RWPE2 (cell line): Measurements from ENCODE around the gene MGRN1.

Source experiments
- ATAC-seq: fragments of 200-7000 bp; cut with Tn5 transposase; 3 replicates; pipeline ENCODE4 v1.9.1; 2021; ENCODE audit warnings: low read depth
- DNase-seq: peaks from one replicate; pipeline ENCODE4 v3.0.0-alpha.2; 2020; ENCODE audit warnings: low spot score
- H3K27ac ChIP-seq: fragments of 450-650 bp; 2 replicates; pipeline ENCODE4 v1.5.1; 2017; ENCODE audit warnings: mild to moderate bottlenecking; ENCODE audit not compliant: poor library complexity, severe bottlenecking
- H3K27me3 ChIP-seq: fragments of 250-450 bp; sonication (Bioruptor Pico); 2 replicates; pipeline ENCODE4 v1.5.1; 2021; ENCODE audit warnings: mild to moderate bottlenecking, moderate library complexity; ENCODE audit not compliant: insufficient read depth, poor library complexity, severe bottlenecking
- H3K36me3 ChIP-seq: fragments of 250-450 bp; sonication (Bioruptor Pico); 2 replicates; pipeline ENCODE4 v1.5.1; 2020; ENCODE audit warnings: low read depth, mild to moderate bottlenecking, moderate library complexity
- H3K4me1 ChIP-seq: fragments of 250-450 bp; sonication (Bioruptor Pico); 2 replicates; pipeline ENCODE4 v1.5.1; 2021; ENCODE audit warnings: mild to moderate bottlenecking, moderate library complexity; ENCODE audit not compliant: insufficient read depth, poor library complexity, severe bottlenecking
- H3K4me3 ChIP-seq: fragments of 250-450 bp; sonication (Bioruptor Pico); 2 replicates; pipeline ENCODE4 v1.5.1; 2021; ENCODE audit warnings: mild to moderate bottlenecking, moderate library complexity; ENCODE audit not compliant: severe bottlenecking
- H3K9me3 ChIP-seq: fragments of 250-450 bp; sonication (Bioruptor Pico); 2 replicates; pipeline ENCODE4 v1.5.1; 2021; ENCODE audit warnings: mild to moderate bottlenecking, moderate library complexity; ENCODE audit not compliant: severe bottlenecking
- TF ChIP-seq, protein P1 (sequence below): fragments of 450-650 bp; IDR thresholded peaks from one replicate; pipeline ENCODE4 v1.5.1; 2017; ENCODE audit warnings: mild to moderate bottlenecking, moderate library complexity; ENCODE audit not compliant: poor library complexity, severe bottlenecking

Gene MGRN1

DNA sequence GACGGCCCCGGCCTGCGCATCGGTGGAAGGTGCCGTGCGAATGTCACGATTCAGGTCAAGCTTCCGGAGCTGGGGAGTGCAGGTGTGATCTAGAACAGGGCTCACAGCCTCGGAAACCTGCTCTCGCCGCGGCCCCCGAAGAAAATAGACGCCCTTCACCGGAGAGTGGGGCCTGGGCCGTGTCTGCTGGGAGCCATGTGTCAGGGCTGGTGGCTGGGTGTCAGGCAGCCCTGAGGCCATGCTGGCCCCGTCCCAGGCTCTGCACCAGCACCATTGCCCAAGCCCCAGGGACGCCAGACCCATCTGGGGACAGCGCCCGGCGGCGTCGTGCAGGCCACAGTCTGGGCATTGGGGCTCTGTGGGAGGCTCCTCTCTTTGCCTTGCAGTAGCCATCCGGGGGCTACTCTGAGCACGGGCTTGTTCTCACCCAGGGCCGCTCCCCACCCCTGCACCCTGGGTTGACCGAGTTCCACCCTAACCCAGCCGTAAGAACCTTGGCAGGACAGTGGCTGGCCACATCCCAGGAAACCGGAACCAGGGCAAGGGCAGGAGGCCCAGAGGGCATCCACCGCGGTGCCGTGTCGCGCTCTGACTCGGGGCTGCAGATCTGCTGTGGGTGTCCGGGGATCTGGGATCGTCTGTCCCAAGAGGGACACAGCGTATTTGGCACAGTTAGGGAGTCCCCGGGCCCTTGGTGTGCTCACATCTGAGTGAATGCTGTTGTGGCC, 63.5 kb downstream of the MGRN1 start:
- peaks cover 30% of the 10 kb centered on the region for H3K36me3 ChIP-seq
- no peak overlapping the region for H3K4me3 ChIP-seq
- ATAC-seq (no peak), DNase-seq (peak; percentile 60)
- peaks cover 10% of the 10 kb centered on the region for H3K4me1 ChIP-seq
- no peaks in the 10 kb centered on the region for H3K9me3 ChIP-seq
- H3K27ac ChIP-seq, result no peak overlapping the region
- TF ChIP-seq, protein P1, sequence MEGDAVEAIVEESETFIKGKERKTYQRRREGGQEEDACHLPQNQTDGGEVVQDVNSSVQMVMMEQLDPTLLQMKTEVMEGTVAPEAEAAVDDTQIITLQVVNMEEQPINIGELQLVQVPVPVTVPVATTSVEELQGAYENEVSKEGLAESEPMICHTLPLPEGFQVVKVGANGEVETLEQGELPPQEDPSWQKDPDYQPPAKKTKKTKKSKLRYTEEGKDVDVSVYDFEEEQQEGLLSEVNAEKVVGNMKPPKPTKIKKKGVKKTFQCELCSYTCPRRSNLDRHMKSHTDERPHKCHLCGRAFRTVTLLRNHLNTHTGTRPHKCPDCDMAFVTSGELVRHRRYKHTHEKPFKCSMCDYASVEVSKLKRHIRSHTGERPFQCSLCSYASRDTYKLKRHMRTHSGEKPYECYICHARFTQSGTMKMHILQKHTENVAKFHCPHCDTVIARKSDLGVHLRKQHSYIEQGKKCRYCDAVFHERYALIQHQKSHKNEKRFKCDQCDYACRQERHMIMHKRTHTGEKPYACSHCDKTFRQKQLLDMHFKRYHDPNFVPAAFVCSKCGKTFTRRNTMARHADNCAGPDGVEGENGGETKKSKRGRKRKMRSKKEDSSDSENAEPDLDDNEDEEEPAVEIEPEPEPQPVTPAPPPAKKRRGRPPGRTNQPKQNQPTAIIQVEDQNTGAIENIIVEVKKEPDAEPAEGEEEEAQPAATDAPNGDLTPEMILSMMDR, result no peak
- no peaks in the 10 kb centered on the region for H3K27me3 ChIP-seq

DNA sequence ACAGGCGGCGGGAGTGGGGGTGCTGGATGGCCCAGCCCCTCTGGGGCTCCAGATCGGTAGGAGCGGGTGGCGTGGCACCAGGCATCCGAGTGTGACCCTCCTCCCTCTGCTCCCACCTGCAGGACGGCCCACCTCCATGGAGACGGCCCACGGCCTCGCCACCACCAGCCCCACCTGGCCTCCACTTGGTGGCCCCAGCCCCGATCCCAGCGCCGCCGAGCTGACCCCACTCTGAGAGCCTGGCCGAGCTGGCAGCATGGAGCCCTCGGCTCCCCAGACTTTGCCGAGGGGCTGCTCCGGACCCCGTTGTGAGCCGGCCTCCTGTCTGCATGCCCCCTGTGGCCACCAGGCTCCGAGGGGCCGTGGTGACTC, 64.0 kb downstream of the MGRN1 start:
- DNase-seq, result peak; percentile 58
- peaks cover 10% of the 10 kb centered on the region for H3K4me1 ChIP-seq
- no peaks in the 10 kb centered on the region for H3K9me3 ChIP-seq
- TF ChIP-seq, protein P1, result no peak
- H3K4me3 ChIP-seq, result no peak overlapping the region
- H3K27ac ChIP-seq, result no peak overlapping the region
- H3K36me3 ChIP-seq, result peaks cover 25% of the 10 kb centered on the region
- H3K27me3 ChIP-seq, result no peaks in the 10 kb centered on the region
- no peak for ATAC-seq

- Histone ChIP-seq H3K36me3 (peaks cover 22% of the 10 kb centered on the region), H3K27ac (no peak overlapping the region), H3K4me3 (no peak overlapping the region), H3K27me3 (no peaks in the 10 kb centered on the region), H3K9me3 (no peaks in the 10 kb centered on the region), H3K4me1 (peaks cover 8% of the 10 kb centered on the region)
- peak; percentile 52 for DNase-seq
- ATAC-seq, result no peak
- TF ChIP-seq, protein P1, result no peak
These were observed 64.6 kb downstream of the MGRN1 start for GRCh38 chr16:4689091-4689671.

GRCh38 chr16:4689864-4690704, 65.5 kb downstream of the MGRN1 start:
- Histone ChIP-seq H3K27me3 (no peaks in the 10 kb centered on the region), H3K36me3 (peaks cover 13% of the 10 kb centered on the region; the same call in 1 of the 2 replicates), H3K9me3 (no peaks in the 10 kb centered on the region), H3K27ac (no peak overlapping the region), H3K4me3 (no peak overlapping the region), H3K4me1 (no peaks in the 10 kb centered on the region)
- TF ChIP-seq, protein P1, result no peak
- DNase-seq (peak; percentile 65), ATAC-seq (no peak)
